Activated CD4-positive, alpha-beta T cell treated with anti-CD3 and anti-CD28 coated beads, Interleukin-2, amount 10 ng/mL, durations not matched to agents 7 days and 5 days (primary cell): ENCODE results near the gene NEDD9. TPM values are rescaled to one million over a fixed set of nuclear protein-coding genes. Genes with fewer than 3 reads are reported as not detected.

Source experiments
- CTCF ChIA-PET: fragments of 350-600 bp; sonication (Branson Sonifier 250); formaldehyde crosslinking; loops from one replicate; lab custom pipeline; 2021; ENCODE audit warnings: antibody characterized with exemption; lab: Charles Lee
- POLR2A ChIA-PET: fragments of 350-600 bp; sonication (Branson Sonifier 250); formaldehyde crosslinking; loops from one replicate; lab custom pipeline; 2021; ENCODE audit warnings: antibody characterized with exemption; lab: Charles Lee
- DNase-seq: peaks from one replicate; pipeline ENCODE4 v3.0.0-alpha.2; 2020
- H3K27ac Mint-ChIP-seq: one replicate; pipeline ENCODE4 v1.8.0; 2021; ENCODE audit warnings: mild to moderate bottlenecking, moderate library complexity, mixed read lengths
- H3K27me3 Mint-ChIP-seq: one replicate; pipeline ENCODE4 v1.8.0; 2021; ENCODE audit warnings: mixed read lengths
- H3K36me3 Mint-ChIP-seq: one replicate; pipeline ENCODE4 v1.8.0; 2021; ENCODE audit warnings: low read depth, mixed read lengths
- H3K4me1 Mint-ChIP-seq: one replicate; pipeline ENCODE4 v1.8.0; 2021; ENCODE audit warnings: mixed read lengths
- H3K4me3 Mint-ChIP-seq: one replicate; pipeline ENCODE4 v1.8.0; 2021; ENCODE audit warnings: mild to moderate bottlenecking, moderate library complexity, mixed read lengths
- H3K9me3 Mint-ChIP-seq: one replicate; pipeline ENCODE4 v1.8.0; 2021; ENCODE audit warnings: mixed read lengths
- total RNA-seq, 2 experiments: library from RNA; stranded (reverse); gene quantifications; one replicate each; pipeline ENCODE4 v1.2.3, GENCODE V29; 2021

NEDD9 gene
- total RNA-seq, 2 experiments from 2014 or later, result 42.7 to 47.7 TPM

- no peak overlapping the region for H3K27ac Mint-ChIP-seq
- no peak for DNase-seq
- H3K4me3 Mint-ChIP-seq, result no peak overlapping the region
- peaks cover 55% of the 10 kb centered on the region for H3K4me1 Mint-ChIP-seq
- no peaks in the 10 kb centered on the region for H3K9me3 Mint-ChIP-seq
- peaks cover 58% of the 10 kb centered on the region for H3K36me3 Mint-ChIP-seq
- ChIA-PET CTCF (interaction anchor here (0.7 kb wide), 1 partner anchor 17 kb away, joined by 3 read pairs; no protein-coding TSS in a partner anchor), POLR2A (no interaction called here)
- H3K27me3 Mint-ChIP-seq, result no peaks in the 10 kb centered on the region
Observed at GRCh38 chr6:11218538-11219399, 13.7 kb downstream of the NEDD9 start.

- Mint-ChIP-seq H3K4me1 (peaks cover 48% of the 10 kb centered on the region), H3K27ac (no peak overlapping the region), H3K9me3 (no peaks in the 10 kb centered on the region), H3K27me3 (no peaks in the 10 kb centered on the region), H3K36me3 (peaks cover 58% of the 10 kb centered on the region), H3K4me3 (no peak overlapping the region)
- ChIA-PET POLR2A (no interaction called here), CTCF (interaction anchor here (1.5 kb wide), 1 partner anchor 35 kb away, joined by 3 read pairs; no protein-coding TSS in a partner anchor)
- DNase-seq, result no peak
Observed at GRCh38 chr6:11218102-11218442, 14.4 kb downstream of the NEDD9 start.

- Mint-ChIP-seq H3K27me3 (no peaks in the 10 kb centered on the region), H3K27ac (peak overlapping the region; percentile 28), H3K36me3 (peaks cover 64% of the 10 kb centered on the region), H3K4me3 (no peak overlapping the region), H3K9me3 (no peaks in the 10 kb centered on the region), H3K4me1 (peaks cover 46% of the 10 kb centered on the region)
- ChIA-PET POLR2A (no interaction called here), CTCF (interaction anchor here (1.5 kb wide), 1 partner anchor 34 kb away, joined by 3 read pairs; no protein-coding TSS in a partner anchor)
- no peak for DNase-seq
Observed at GRCh38 chr6:11217360-11218101, 14.9 kb downstream of the NEDD9 start.

GRCh38 chr6:11215773-11216172 is 16.7 kb downstream of the NEDD9 start:
- ChIA-PET POLR2A (no interaction called here), CTCF (interaction anchor here (0.9 to 1.5 kb wide), 6 partner anchors 8 to 58 kb away, joined by 3 to 5 read pairs (median 4); no protein-coding TSS in a partner anchor)
- peaks cover 48% of the 10 kb centered on the region for H3K4me1 Mint-ChIP-seq
- H3K27me3 Mint-ChIP-seq, result no peaks in the 10 kb centered on the region
- no peaks in the 10 kb centered on the region for H3K9me3 Mint-ChIP-seq
- DNase-seq, result no peak
- H3K36me3 Mint-ChIP-seq, result peaks cover 77% of the 10 kb centered on the region
- H3K27ac Mint-ChIP-seq, result no peak overlapping the region
- no peak overlapping the region for H3K4me3 Mint-ChIP-seq

- CTCF ChIA-PET, result interaction anchor here (0.7 to 1.5 kb wide), 3 partner anchors 9 to 57 kb away, joined by 3 to 5 read pairs (median 3); no protein-coding TSS in a partner anchor
- Mint-ChIP-seq H3K4me1 (peaks cover 44% of the 10 kb centered on the region), H3K36me3 (peaks cover 74% of the 10 kb centered on the region)
Observed at GRCh38 chr6:11214901-11215300, 17.6 kb downstream of the NEDD9 start.

GRCh38 chr6:11214084-11214833 is 18.2 kb downstream of the NEDD9 start:
- ChIA-PET CTCF (interaction anchor here (1.1 kb wide), 1 partner anchor 19 kb away, joined by 3 read pairs; no protein-coding TSS in a partner anchor), POLR2A (no interaction called here)
- Mint-ChIP-seq H3K36me3 (peaks cover 73% of the 10 kb centered on the region), H3K4me3 (no peak overlapping the region), H3K27me3 (no peaks in the 10 kb centered on the region), H3K27ac (no peak overlapping the region), H3K4me1 (peaks cover 45% of the 10 kb centered on the region), H3K9me3 (no peaks in the 10 kb centered on the region)
- no peak for DNase-seq

More at GRCh38 chr6:11214901-11215300, 17.6 kb downstream of the NEDD9 start:
- H3K27ac Mint-ChIP-seq, result no peak overlapping the region
- H3K27me3 Mint-ChIP-seq, result no peaks in the 10 kb centered on the region
- no peak for DNase-seq
- POLR2A ChIA-PET, result no interaction called here
- H3K9me3 Mint-ChIP-seq, result no peaks in the 10 kb centered on the region
- H3K4me3 Mint-ChIP-seq, result no peak overlapping the region

- H3K4me3 Mint-ChIP-seq, result no peak overlapping the region
- CTCF ChIA-PET, result interaction anchor here (1.1 to 2.7 kb wide), 5 partner anchors 9 to 283 kb away, joined by 3 to 9 read pairs (median 4); no protein-coding TSS in a partner anchor
- no peak for DNase-seq
- H3K27ac Mint-ChIP-seq, result no peak overlapping the region
- H3K27me3 Mint-ChIP-seq, result no peaks in the 10 kb centered on the region
- POLR2A ChIA-PET, result no interaction called here
- H3K4me1 Mint-ChIP-seq, result peaks cover 45% of the 10 kb centered on the region
- no peaks in the 10 kb centered on the region for H3K9me3 Mint-ChIP-seq
- peaks cover 69% of the 10 kb centered on the region for H3K36me3 Mint-ChIP-seq
Observed at GRCh38 chr6:11213422-11214021, 18.9 kb downstream of the NEDD9 start.

GRCh38 chr6:11212664-11213063 is 19.8 kb downstream of the NEDD9 start:
- CTCF ChIA-PET, result interaction anchor here (1.1 to 2.7 kb wide), 5 partner anchors 8 to 284 kb away, joined by 3 to 9 read pairs (median 4); no protein-coding TSS in a partner anchor
- no peak overlapping the region for H3K27ac Mint-ChIP-seq
- H3K9me3 Mint-ChIP-seq, result no peaks in the 10 kb centered on the region
- peaks cover 41% of the 10 kb centered on the region for H3K4me1 Mint-ChIP-seq
- peaks cover 72% of the 10 kb centered on the region for H3K36me3 Mint-ChIP-seq
- H3K27me3 Mint-ChIP-seq, result no peaks in the 10 kb centered on the region
- H3K4me3 Mint-ChIP-seq, result no peak overlapping the region
- no peak for DNase-seq
- POLR2A ChIA-PET, result no interaction called here

- no peak for DNase-seq
- ChIA-PET POLR2A (no interaction called here), CTCF (interaction anchor here (2.7 kb wide), 1 partner anchor 14 kb away, joined by 9 read pairs; no protein-coding TSS in a partner anchor)
- Mint-ChIP-seq H3K36me3 (peaks cover 75% of the 10 kb centered on the region), H3K9me3 (no peaks in the 10 kb centered on the region), H3K27ac (peak overlapping the region; percentile 42), H3K4me3 (no peak overlapping the region), H3K4me1 (peaks cover 46% of the 10 kb centered on the region), H3K27me3 (no peaks in the 10 kb centered on the region)
Observed at GRCh38 chr6:11211254-11211653, 21.2 kb downstream of the NEDD9 start.

GRCh38 chr6:11210386-11211138 is 21.9 kb downstream of the NEDD9 start:
- Mint-ChIP-seq H3K9me3 (no peaks in the 10 kb centered on the region), H3K36me3 (peaks cover 75% of the 10 kb centered on the region), H3K4me3 (no peak overlapping the region), H3K27me3 (no peaks in the 10 kb centered on the region), H3K27ac (no peak overlapping the region), H3K4me1 (peaks cover 46% of the 10 kb centered on the region)
- CTCF ChIA-PET, result interaction anchor here (0.6 to 2.7 kb wide), 2 partner anchors 14 to 48 kb away, joined by 3 to 9 read pairs; no protein-coding TSS in a partner anchor
- POLR2A ChIA-PET, result no interaction called here
- DNase-seq, result no peak

- Mint-ChIP-seq H3K27me3 (no peaks in the 10 kb centered on the region), H3K4me1 (peaks cover 46% of the 10 kb centered on the region), H3K4me3 (no peak overlapping the region), H3K27ac (peak overlapping the region; percentile 14), H3K9me3 (no peaks in the 10 kb centered on the region), H3K36me3 (peaks cover 75% of the 10 kb centered on the region)
- ChIA-PET POLR2A (no interaction called here), CTCF (interaction anchor here (0.6 kb wide), 1 partner anchor 48 kb away, joined by 3 read pairs; no protein-coding TSS in a partner anchor)
- no peak for DNase-seq
Observed at GRCh38 chr6:11209906-11210305, 22.6 kb downstream of the NEDD9 start.
